Measurements from ENCODE around the gene MTUS2. TPM values are rescaled to one million over a fixed set of nuclear protein-coding genes. Genes with fewer than 3 reads are reported as not detected.

MTUS2 gene
- total and polyA plus RNA-seq, 2 of the 8 experiments (the other 6 are each of a cell fraction or from before 2014, with no cell fraction given), result 0.18 to 0.80 TPM

DNA sequence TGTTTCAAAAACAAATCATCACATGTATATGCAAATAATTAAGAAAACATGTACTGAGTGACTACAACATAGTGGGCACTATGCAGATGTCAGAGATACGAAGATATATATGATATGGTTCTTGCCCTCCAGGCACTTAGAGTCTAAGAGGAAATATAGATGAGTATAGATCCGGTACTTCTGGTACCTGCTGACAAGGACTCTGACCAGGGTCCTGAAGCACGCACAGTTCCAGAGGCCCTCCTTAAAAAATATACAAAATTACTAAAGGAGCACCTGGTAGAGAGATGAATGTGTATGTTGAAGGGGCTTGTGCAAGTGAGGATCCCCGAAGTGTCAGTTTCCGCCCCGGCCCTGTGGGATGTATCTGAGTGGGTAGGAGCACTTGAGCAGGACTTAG, 31.3 kb downstream of the MTUS2 start:
- WGBS, 2 experiments (ENCODE audit: extremely low coverage in 1 of 2, insufficient coverage in 1 of 2, insufficient read length in 1 of 2, insufficient replicate concordance in 2 of 2, low coverage in 1 of 2, low lambda C conversion rate in 2 of 2, missing lambda C conversion rate in 1 of 2), result 76% methylated on average over 6 of the region's 6 CpGs; no CpG with 5 or more reads in 1 of the 2 experiments
- no peaks in the 10 kb centered on the region for H3K27me3 ChIP-seq (replicated peaks in 1 of 4; ENCODE audit: control insufficient read depth in 3 of 4, extremely low read depth in 1 of 4, insufficient read depth in 3 of 4, low read length in 3 of 4)
- H2BK12ac ChIP-seq (ENCODE audit: low read depth, low read length), result no peak overlapping the region
- H2AFZ ChIP-seq (ENCODE audit: low read length), result no peak overlapping the region
- H3K18ac ChIP-seq (ENCODE audit: extremely low read depth, low read length), result no peak overlapping the region
- H4K8ac ChIP-seq (ENCODE audit: extremely low read depth, insufficient read depth, low read length), result no peak overlapping the region
- CTCF ChIA-PET (ENCODE audit: partially characterized antibody), result no interaction called here
- no peaks in the 10 kb centered on the region for H4K20me1 ChIP-seq (replicated peaks in 1 of 2; ENCODE audit: control insufficient read depth in 1 of 2, insufficient read depth in 2 of 2, low read length in 2 of 2)
- H4K91ac ChIP-seq (replicated peaks; ENCODE audit: insufficient read length, low read length), result no peak overlapping the region
- no peak overlapping the region for H4K5ac ChIP-seq (ENCODE audit: insufficient read length, low read depth, low read length)
- H3K4me3 ChIP-seq (ENCODE audit: extremely low read depth in 1 of 4, insufficient read depth in 2 of 4, low read depth in 3 of 4, low read length in 4 of 4), result no peak overlapping the region
- POLR2A ChIA-PET (ENCODE audit: partially characterized antibody), result no interaction called here
- H3K36me3 ChIP-seq (ENCODE audit: control insufficient read depth in 2 of 4, insufficient read depth in 4 of 4, low read length in 3 of 4), result no peaks in the 10 kb centered on the region
- H3K14ac ChIP-seq (ENCODE audit: insufficient read length), result no peak overlapping the region
- H2BK20ac ChIP-seq (ENCODE audit: low read length), result no peak overlapping the region
- no peaks in the 10 kb centered on the region for H3K79me1 ChIP-seq (ENCODE audit: low read depth, low read length)
- H3K56ac ChIP-seq (replicated peaks; ENCODE audit: insufficient read length, low read depth, low read length), result no peak overlapping the region
- H3K27ac ChIP-seq (ENCODE audit: low read depth, low read length), result no peak overlapping the region
- H2AK5ac ChIP-seq (ENCODE audit: low read depth, low read length), result no peak overlapping the region
- no peak overlapping the region for H2BK5ac ChIP-seq (ENCODE audit: low read depth, low read length)
- DNase-seq (ENCODE audit: low read depth in 1 of 2, low spot score in 2 of 2) (no peak), FAIRE-seq (no peak)
- H3K4me2 ChIP-seq (ENCODE audit: insufficient read depth in 1 of 2, low read depth in 2 of 2, low read length in 2 of 2), result no peak overlapping the region
- no peak overlapping the region for H3K9ac ChIP-seq (replicated peaks in 1 of 4; ENCODE audit: extremely low read depth in 1 of 4, low read depth in 3 of 4, low read length in 3 of 4)
- H3K4ac ChIP-seq (replicated peaks; ENCODE audit: insufficient read length, low read depth, low read length), result no peak overlapping the region
- H3K9me3 ChIP-seq (ENCODE audit: insufficient read depth in 2 of 2, low read depth in 1 of 2, low read length in 1 of 2), result no peaks in the 10 kb centered on the region
- H3K23me2 ChIP-seq (ENCODE audit: low read depth, low read length), result no peaks in the 10 kb centered on the region; the same call in 1 of the 2 replicates
- H3K4me1 ChIP-seq (replicated peaks in 1 of 4; ENCODE audit: control insufficient read depth in 3 of 4, insufficient read depth in 4 of 4, low read length in 3 of 4), result no peaks in the 10 kb centered on the region
- H2BK15ac ChIP-seq (ENCODE audit: low read length), result no peak overlapping the region
- H3K79me2 ChIP-seq (ENCODE audit: control insufficient read depth in 1 of 2, insufficient read depth in 2 of 2, low read length in 2 of 2), result no peaks in the 10 kb centered on the region
- no peak overlapping the region for H2BK120ac ChIP-seq (replicated peaks; ENCODE audit: low read depth, low read length)
- no peak overlapping the region for H3K23ac ChIP-seq (ENCODE audit: insufficient read length)
- TF ChIP-seq BCL11A (IDR thresholded peaks at IDR 0.05; ENCODE audit: low read depth in 2 of 2, low read length in 2 of 2), result no peak
- TF ChIP-seq CBX8 (IDR thresholded peaks at IDR 0.05; ENCODE audit: borderline replicate concordance, low read depth, low read length), result no peak
- no peak for TF ChIP-seq SIX5 (IDR thresholded peaks at IDR 0.05; ENCODE audit: low read depth, low read length)
- no peak for TF ChIP-seq SIN3A (conservative IDR thresholded peaks at IDR 0.05 in 1 of 2, IDR thresholded peaks at IDR 0.05 in 1 of 2; ENCODE audit: low read depth in 1 of 2, low read length in 2 of 2)
- no peak for TF ChIP-seq EZH2 (IDR thresholded peaks at IDR 0.05; ENCODE audit: low read depth, low read length, severe bottlenecking)
- TF ChIP-seq EGR1 (IDR thresholded peaks at IDR 0.05; ENCODE audit: borderline replicate concordance, low read depth, low read length), result no peak
- TF ChIP-seq NANOG (IDR thresholded peaks at IDR 0.05; ENCODE audit: insufficient read depth, low read depth, low read length, poor library complexity, severe bottlenecking), result no peak
- TF ChIP-seq FOSL1 (IDR thresholded peaks at IDR 0.05; ENCODE audit: insufficient read depth, low read depth, low read length), result no peak
- TF ChIP-seq RBBP5 (IDR thresholded peaks at IDR 0.05; ENCODE audit: borderline replicate concordance, low read depth, low read length), result no peak
- TF ChIP-seq JUND (IDR thresholded peaks at IDR 0.05; ENCODE audit: low read length), result no peak
- no peak for TF ChIP-seq POLR2A (IDR thresholded peaks at IDR 0.05; ENCODE audit: control extremely low read depth in 1 of 2, low read depth in 2 of 2, low read length in 2 of 2)
- TF ChIP-seq CTCF (IDR thresholded peaks at IDR 0.05; ENCODE audit: control extremely low read depth in 1 of 3, insufficient read depth in 1 of 3, low read depth in 1 of 3, low read length in 3 of 3), result no peak
